ENCODE measurements around the gene MARCKS. TPM values are rescaled to one million over a fixed set of nuclear protein-coding genes. Genes with fewer than 3 reads are reported as not detected.

MARCKS gene
- total RNA-seq (105 and 129 TPM in 2 replicates), polyA plus RNA-seq (95.5 and 96.9 TPM in 2 replicates)

DNA sequence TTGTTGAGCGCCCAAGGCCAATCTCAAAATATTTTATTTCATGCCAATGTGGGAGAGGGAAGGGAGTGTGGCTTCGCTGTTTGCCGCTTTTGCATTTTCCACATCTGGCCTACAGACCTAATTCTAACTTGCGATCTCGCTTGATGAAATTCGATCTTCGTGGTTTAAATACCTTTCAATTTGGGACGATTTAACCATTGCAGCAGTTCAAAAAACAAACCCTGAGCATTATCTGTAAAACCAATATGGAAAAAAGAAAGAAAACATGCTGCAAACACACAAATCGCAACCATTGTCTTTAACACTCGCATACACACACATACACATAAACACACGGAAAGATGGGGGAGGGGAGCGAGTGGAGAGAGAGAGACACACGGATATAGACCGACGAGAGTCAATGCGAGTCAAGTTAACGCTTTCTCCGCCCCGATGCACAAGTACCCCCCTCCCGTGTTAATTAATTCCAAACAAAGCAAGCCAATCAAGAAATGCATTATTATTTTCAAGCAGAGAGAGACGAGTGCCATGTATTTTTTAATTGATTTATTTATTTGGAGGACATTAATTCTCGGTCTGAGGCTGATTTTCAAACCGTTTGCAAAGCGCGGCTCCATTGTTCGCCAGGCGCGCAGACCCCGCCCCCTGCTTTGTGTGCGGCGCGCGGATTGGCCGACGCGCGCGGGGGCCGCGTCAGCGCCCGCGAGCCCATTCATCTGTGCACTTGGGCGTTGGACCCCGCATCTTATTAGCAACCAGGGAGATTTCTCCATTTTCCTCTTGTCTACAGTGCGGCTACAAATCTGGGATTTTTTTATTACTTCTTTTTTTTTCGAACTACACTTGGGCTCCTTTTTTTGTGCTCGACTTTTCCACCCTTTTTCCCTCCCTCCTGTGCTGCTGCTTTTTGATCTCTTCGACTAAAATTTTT, at the start of gene MARCKS:
Gene MARCKS, plus strand, starts transcription at position 721 of the 931 bp plus-strand sequence. CDS start 401 bp downstream, outside the sequence.
- Histone ChIP-seq H3K4me2 (peak within 1 kb of the TSS; percentile 95), H3K4me3 (peak within 1 kb of the TSS; percentile 97), H3K9me2 (replicated peaks; ENCODE audit: insufficient read depth) (no peaks in the 10 kb centered on the region), H3K9me3 (ENCODE audit: low read depth) (no peaks in the 10 kb centered on the region), H2AFZ (peak within 1 kb of the TSS; percentile 69), H3K27me3 (no peaks in the 10 kb centered on the region), H3K79me2 (peaks cover 41% of the 10 kb centered on the region), H4K20me1 (ENCODE audit: insufficient read depth, poor library complexity, severe bottlenecking) (peaks cover 19% of the 10 kb centered on the region), H3K27ac (peak within 1 kb of the TSS; percentile 100), H3K36me3 (replicated peaks; ENCODE audit: insufficient read depth, low read depth) (no peaks in the 10 kb centered on the region), H3K4me1 (ENCODE audit: insufficient read depth) (peaks cover 7% of the 10 kb centered on the region)
- peak; percentile 96 for DNase-seq (ENCODE audit: low spot score)
- under 1% methylated on average over 46 of the region's 49 CpGs for WGBS (ENCODE audit: low lambda C conversion rate, missing lambda C conversion rate)
- TF ChIP-seq, protein P1, sequence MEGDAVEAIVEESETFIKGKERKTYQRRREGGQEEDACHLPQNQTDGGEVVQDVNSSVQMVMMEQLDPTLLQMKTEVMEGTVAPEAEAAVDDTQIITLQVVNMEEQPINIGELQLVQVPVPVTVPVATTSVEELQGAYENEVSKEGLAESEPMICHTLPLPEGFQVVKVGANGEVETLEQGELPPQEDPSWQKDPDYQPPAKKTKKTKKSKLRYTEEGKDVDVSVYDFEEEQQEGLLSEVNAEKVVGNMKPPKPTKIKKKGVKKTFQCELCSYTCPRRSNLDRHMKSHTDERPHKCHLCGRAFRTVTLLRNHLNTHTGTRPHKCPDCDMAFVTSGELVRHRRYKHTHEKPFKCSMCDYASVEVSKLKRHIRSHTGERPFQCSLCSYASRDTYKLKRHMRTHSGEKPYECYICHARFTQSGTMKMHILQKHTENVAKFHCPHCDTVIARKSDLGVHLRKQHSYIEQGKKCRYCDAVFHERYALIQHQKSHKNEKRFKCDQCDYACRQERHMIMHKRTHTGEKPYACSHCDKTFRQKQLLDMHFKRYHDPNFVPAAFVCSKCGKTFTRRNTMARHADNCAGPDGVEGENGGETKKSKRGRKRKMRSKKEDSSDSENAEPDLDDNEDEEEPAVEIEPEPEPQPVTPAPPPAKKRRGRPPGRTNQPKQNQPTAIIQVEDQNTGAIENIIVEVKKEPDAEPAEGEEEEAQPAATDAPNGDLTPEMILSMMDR (IDR thresholded peaks at IDR 0.05; ENCODE audit: poor library complexity), result no peak
- TF ChIP-seq EZH2phosphoT487 (IDR thresholded peaks at IDR 0.05; ENCODE audit: low read depth, severe bottlenecking, unreplicated experiment), result no peak
- TF ChIP-seq EZH2 (IDR thresholded peaks at IDR 0.05; ENCODE audit: borderline replicate concordance), result no peak

GRCh38 chr6:113809826-113810225, 47.3 kb upstream of the MARCKS start:
- Histone ChIP-seq H3K79me2 (no peaks in the 10 kb centered on the region), H4K20me1 (ENCODE audit: insufficient read depth, poor library complexity, severe bottlenecking) (no peaks in the 10 kb centered on the region), H2AFZ (no peak overlapping the region), H3K9me3 (ENCODE audit: low read depth) (no peaks in the 10 kb centered on the region), H3K27me3 (no peaks in the 10 kb centered on the region), H3K4me2 (no peak overlapping the region), H3K4me1 (ENCODE audit: insufficient read depth) (no peaks in the 10 kb centered on the region), H3K27ac (no peak overlapping the region), H3K9me2 (replicated peaks; ENCODE audit: insufficient read depth) (no peaks in the 10 kb centered on the region), H3K36me3 (replicated peaks; ENCODE audit: insufficient read depth, low read depth) (no peaks in the 10 kb centered on the region), H3K4me3 (no peak overlapping the region)
- WGBS (ENCODE audit: low lambda C conversion rate, missing lambda C conversion rate), result 96% methylated on average over 5 of the region's 5 CpGs
- TF ChIP-seq EZH2phosphoT487 (IDR thresholded peaks at IDR 0.05; ENCODE audit: low read depth, severe bottlenecking, unreplicated experiment), result no peak
- TF ChIP-seq, protein P1 (IDR thresholded peaks at IDR 0.05; ENCODE audit: poor library complexity), result no peak
- no peak for TF ChIP-seq EZH2 (IDR thresholded peaks at IDR 0.05; ENCODE audit: borderline replicate concordance)
- no peak for DNase-seq (ENCODE audit: low spot score)

- H3K79me2 ChIP-seq, result no peaks in the 10 kb centered on the region
- no peak overlapping the region for H3K4me2 ChIP-seq
- H3K4me3 ChIP-seq, result no peak overlapping the region
- no peaks in the 10 kb centered on the region for H3K27me3 ChIP-seq
- no peak overlapping the region for H3K27ac ChIP-seq
- H4K20me1 ChIP-seq (ENCODE audit: insufficient read depth, poor library complexity, severe bottlenecking), result no peaks in the 10 kb centered on the region
- TF ChIP-seq, protein P1 (IDR thresholded peaks at IDR 0.05; ENCODE audit: poor library complexity), result no peak
- TF ChIP-seq EZH2phosphoT487 (IDR thresholded peaks at IDR 0.05; ENCODE audit: low read depth, severe bottlenecking, unreplicated experiment), result no peak
- WGBS (ENCODE audit: low lambda C conversion rate, missing lambda C conversion rate), result 68% methylated on average over 3 of the region's 3 CpGs
- no peak overlapping the region for H2AFZ ChIP-seq
- no peaks in the 10 kb centered on the region for H3K36me3 ChIP-seq (replicated peaks; ENCODE audit: insufficient read depth, low read depth)
- H3K4me1 ChIP-seq (ENCODE audit: insufficient read depth), result peaks cover 3% of the 10 kb centered on the region
- DNase-seq (ENCODE audit: low spot score), result no peak
- H3K9me2 ChIP-seq (replicated peaks; ENCODE audit: insufficient read depth), result no peaks in the 10 kb centered on the region
- H3K9me3 ChIP-seq (ENCODE audit: low read depth), result no peaks in the 10 kb centered on the region
Observed at GRCh38 chr6:113813142-113813541, 44.0 kb upstream of the MARCKS start.
